Mucosa of gallbladder (tissue), 1 donor: Measurements from ENCODE around the gene BCL2L13. TPM values are rescaled to one million over a fixed set of nuclear protein-coding genes. Genes with fewer than 3 reads are reported as not detected.

Experiments
- DNase-seq: peaks from one replicate; pipeline ENCODE4 v3.0.0-alpha.2; 2020; ENCODE audit warnings: low spot score
- total RNA-seq: library from RNA; stranded (reverse); gene quantifications from one replicate; pipeline ENCODE4 v1.2.1, GENCODE V29; 2021
- donor health status: DM: no; HTN: no; CAD: no.

Gene BCL2L13
- total RNA-seq, 1 donor from 2014 or later, result 53.9 TPM

- no peak for DNase-seq
These were observed 88.7 kb downstream of the BCL2L13 start for GRCh38 chr22:17726928-17727897.

- no peak for DNase-seq
These were observed 90.2 kb downstream of the BCL2L13 start for GRCh38 chr22:17728786-17729185.

GRCh38 chr22:17729561-17729960, 91.0 kb downstream of the BCL2L13 start:
- DNase-seq, result no peak

- DNase-seq, result no peak
These were observed 93.8 kb downstream of the BCL2L13 start for GRCh38 chr22:17732251-17732854.

- no peak for DNase-seq
These were observed 94.9 kb downstream of the BCL2L13 start for GRCh38 chr22:17733466-17733865.

- DNase-seq, result no peak
These were observed 95.6 kb downstream of the BCL2L13 start for GRCh38 chr22:17734187-17734586.

- no peak for DNase-seq
These were observed 100.0 kb downstream of the BCL2L13 start for GRCh38 chr22:17738386-17739128.

GRCh38 chr22:17739196-17739975, 100.8 kb downstream of the BCL2L13 start:
- DNase-seq, result no peak

GRCh38 chr22:17741866-17742526, 103.4 kb downstream of the BCL2L13 start:
- DNase-seq, result no peak

- peak; percentile 41 for DNase-seq
These were observed 104.0 kb downstream of the BCL2L13 start for GRCh38 chr22:17742527-17742902.

GRCh38 chr22:17743661-17744411, 105.3 kb downstream of the BCL2L13 start:
- DNase-seq, result no peak

- DNase-seq, result no peak
These were observed 105.9 kb downstream of the BCL2L13 start for GRCh38 chr22:17744430-17744829.

- DNase-seq, result no peak
These were observed 108.4 kb downstream of the BCL2L13 start for GRCh38 chr22:17746916-17747315.

- no peak for DNase-seq
These were observed 110.2 kb downstream of the BCL2L13 start for GRCh38 chr22:17748555-17749353.

- no peak for DNase-seq
These were observed 111.2 kb downstream of the BCL2L13 start for GRCh38 chr22:17749605-17750395.

GRCh38 chr22:17751596-17751995, 113.0 kb downstream of the BCL2L13 start:
- DNase-seq, result no peak

- DNase-seq, result no peak
These were observed 114.9 kb downstream of the BCL2L13 start for GRCh38 chr22:17753401-17753989.

- no peak for DNase-seq
These were observed 115.8 kb downstream of the BCL2L13 start for GRCh38 chr22:17754233-17754925.
